H1 (cell line): ENCODE results near the gene PPM1N. TPM values are rescaled to one million over a fixed set of nuclear protein-coding genes. Genes with fewer than 3 reads are reported as not detected.

Source experiments
- CTCF ChIA-PET: fragments of 300-600 bp; sonication (Branson Sonifier 250); formaldehyde crosslinking; loops from one replicate; lab custom pipeline; 2021; ENCODE audit not compliant: partially characterized antibody; lab: Charles Lee
- POLR2A ChIA-PET: fragments of 300-600 bp; sonication (Branson Sonifier 250); formaldehyde crosslinking; loops from one replicate; lab custom pipeline; 2021; ENCODE audit warnings: inconsistent platforms; ENCODE audit not compliant: partially characterized antibody; lab: Charles Lee
- DNase-seq, 2 experiments: peaks; one replicate each; pipeline versions ENCODE4 v3.0.0 to v3.0.0-alpha.2; 2010 to 2022; ENCODE audit warnings: low spot score in 2 of 2, low read depth in 1 of 2, mixed read lengths in 1 of 2
- FAIRE-seq: peaks from 2 replicates; lab custom pipeline; 2011; peaks lifted over from hg19 to GRCh38; lab: Jason Lieb, UNC
- H2AFZ ChIP-seq: 2 replicates; pipeline ENCODE4 v1.8.1; 2012; ENCODE audit warnings: low read length, inconsistent platforms
- H2AK5ac ChIP-seq: 2 replicates; pipeline ENCODE4 v1.6.1; 2013; ENCODE audit warnings: low read depth, low read length
- H2BK120ac ChIP-seq: replicated peaks from 2 replicates; pipeline ENCODE3; 2013; ENCODE audit warnings: low read depth, low read length, inconsistent platforms
- H2BK12ac ChIP-seq: 2 replicates; pipeline ENCODE4 v1.6.1; 2013; ENCODE audit warnings: low read depth, low read length
- H2BK15ac ChIP-seq: 2 replicates; pipeline ENCODE4 v1.6.1; 2013; ENCODE audit warnings: low read length
- H2BK20ac ChIP-seq: 2 replicates; pipeline ENCODE4 v1.6.1; 2013; ENCODE audit warnings: low read length
- H2BK5ac ChIP-seq: 2 replicates; pipeline ENCODE4 v1.6.1; 2013; ENCODE audit warnings: low read depth, low read length
- H3K14ac ChIP-seq: 2 replicates; pipeline ENCODE4 v1.6.1; 2013; ENCODE audit warnings: inconsistent platforms; ENCODE audit not compliant: insufficient read length
- H3K18ac ChIP-seq: 2 replicates; pipeline ENCODE4 v1.6.1; 2013; ENCODE audit warnings: low read length; ENCODE audit errors: extremely low read depth
- H3K23ac ChIP-seq: 2 replicates; pipeline ENCODE4 v1.6.1; 2013; ENCODE audit warnings: inconsistent platforms; ENCODE audit not compliant: insufficient read length
- H3K23me2 ChIP-seq: 2 replicates; pipeline ENCODE4 v1.6.1; 2013; ENCODE audit warnings: low read depth, low read length
- H3K27ac ChIP-seq: 2 replicates; pipeline ENCODE4 v1.6.1; 2011; ENCODE audit warnings: low read depth, low read length, inconsistent platforms
- H3K27me3 ChIP-seq, 4 experiments: replicated peaks in 1 of 4; 1 replicate in 1 of 4; 2 replicates in 3 of 4; pipeline versions ENCODE4 v1.6.1 to v1.8.1; 2011 to 2013; ENCODE audit warnings: low read length in 3 of 4, mild to moderate bottlenecking in 3 of 4, inconsistent platforms in 2 of 4, mixed read lengths in 2 of 4, moderate library complexity in 1 of 4; ENCODE audit not compliant: control insufficient read depth in 3 of 4, insufficient read depth in 3 of 4; ENCODE audit errors: extremely low read depth in 1 of 4
- H3K36me3 ChIP-seq, 4 experiments: 2 replicates each; pipeline versions ENCODE4 v1.6.1 to v1.8.1; 2011 to 2013; ENCODE audit warnings: mild to moderate bottlenecking in 4 of 4, low read length in 3 of 4, moderate library complexity in 2 of 4, control low read depth in 1 of 4, inconsistent platforms in 1 of 4; ENCODE audit not compliant: insufficient read depth in 4 of 4, control insufficient read depth in 2 of 4
- H3K4ac ChIP-seq: replicated peaks from 2 replicates; pipeline ENCODE3; 2013; ENCODE audit warnings: low read length, low read depth, mixed read lengths, inconsistent platforms; ENCODE audit not compliant: insufficient read length
- H3K4me1 ChIP-seq, 4 experiments: replicated peaks in 1 of 4; 1 replicate in 1 of 4; 2 replicates in 3 of 4; pipeline versions ENCODE4 v1.6.1 to v1.8.1; 2011 to 2013; ENCODE audit warnings: low read length in 3 of 4, inconsistent platforms in 2 of 4, mixed read lengths in 1 of 4; ENCODE audit not compliant: insufficient read depth in 4 of 4, control insufficient read depth in 3 of 4
- H3K4me2 ChIP-seq, 2 experiments: 2 replicates each; pipeline versions ENCODE4 v1.6.1 to v1.8.1; 2011 to 2013; ENCODE audit warnings: low read depth in 2 of 2, low read length in 2 of 2, control low read depth in 1 of 2, inconsistent platforms in 1 of 2, mild to moderate bottlenecking in 1 of 2; ENCODE audit not compliant: insufficient read depth in 1 of 2
- H3K4me3 ChIP-seq, 4 experiments: fragments of 200-600, 300-600 bp in 1 of 4; sonication (generic), shearing (Covaris generic), sonication (Bioruptor Twin) in 1 of 4; 2 replicates each; pipeline versions ENCODE4 v1.5.1 to v1.8.1; 2011 to 2016; ENCODE audit warnings: low read length in 4 of 4, low read depth in 3 of 4, control low read depth in 2 of 4, inconsistent platforms in 2 of 4, mild to moderate bottlenecking in 2 of 4, mixed read lengths in 1 of 4, moderate library complexity in 1 of 4; ENCODE audit not compliant: insufficient read depth in 2 of 4; ENCODE audit errors: extremely low read depth in 1 of 4
- H3K56ac ChIP-seq: replicated peaks from 2 replicates; pipeline ENCODE3; 2013; ENCODE audit warnings: low read depth, mild to moderate bottlenecking, mixed read lengths, low read length, inconsistent platforms; ENCODE audit not compliant: insufficient read length
- H3K79me1 ChIP-seq: 2 replicates; pipeline ENCODE4 v1.6.1; 2013; ENCODE audit warnings: low read depth, low read length, control low read depth
- H3K79me2 ChIP-seq, 2 experiments: 2 replicates each; pipeline versions ENCODE4 v1.6.1 to v1.8.1; 2012 to 2013; ENCODE audit warnings: low read length in 2 of 2, mild to moderate bottlenecking in 2 of 2, inconsistent platforms in 1 of 2; ENCODE audit not compliant: insufficient read depth in 2 of 2, control insufficient read depth in 1 of 2
- H3K9ac ChIP-seq, 4 experiments: replicated peaks in 1 of 4; 1 replicate in 1 of 4; 2 replicates in 3 of 4; pipeline versions ENCODE4 v1.6.1 to v1.8.1; 2011 to 2013; ENCODE audit warnings: low read depth in 3 of 4, low read length in 3 of 4, control low read depth in 2 of 4, mild to moderate bottlenecking in 2 of 4, moderate library complexity in 2 of 4, inconsistent platforms in 1 of 4; ENCODE audit errors: extremely low read depth in 1 of 4
- H3K9me3 ChIP-seq, 2 experiments: 2 replicates each; pipeline versions ENCODE4 v1.6.1 to v1.8.1; 2012 to 2013; ENCODE audit warnings: mild to moderate bottlenecking in 2 of 2, moderate library complexity in 2 of 2, control low read depth in 1 of 2, inconsistent platforms in 1 of 2, low read depth in 1 of 2, low read length in 1 of 2, mixed read lengths in 1 of 2; ENCODE audit not compliant: insufficient read depth in 2 of 2
- H4K20me1 ChIP-seq, 2 experiments: replicated peaks in 1 of 2; 2 replicates each; pipeline versions ENCODE3 to v1.8.1; 2011 to 2013; ENCODE audit warnings: inconsistent platforms in 2 of 2, low read length in 2 of 2, mild to moderate bottlenecking in 1 of 2; ENCODE audit not compliant: insufficient read depth in 2 of 2, control insufficient read depth in 1 of 2
- H4K5ac ChIP-seq: 2 replicates; pipeline ENCODE4 v1.6.1; 2013; ENCODE audit warnings: low read length, low read depth, mixed read lengths, inconsistent platforms; ENCODE audit not compliant: insufficient read length
- H4K8ac ChIP-seq: 2 replicates; pipeline ENCODE4 v1.8.0; 2013; ENCODE audit warnings: mild to moderate bottlenecking, moderate library complexity, low read length, inconsistent platforms; ENCODE audit not compliant: insufficient read depth; ENCODE audit errors: extremely low read depth
- H4K91ac ChIP-seq: replicated peaks from 2 replicates; pipeline ENCODE3; 2013; ENCODE audit warnings: low read length, mixed read lengths, inconsistent platforms; ENCODE audit not compliant: insufficient read length
- EGR1 ChIP-seq: IDR thresholded peaks from 2 replicates; pipeline ENCODE4 v1.6.1; 2011; ENCODE audit warnings: low read depth, low read length, borderline replicate concordance
- EZH2 ChIP-seq: fragments of 200-600 bp; sonication (generic); IDR thresholded peaks from 2 replicates; pipeline ENCODE4 v1.7.1; 2012; ENCODE audit warnings: low read depth, mild to moderate bottlenecking, moderate library complexity, low read length, inconsistent platforms; ENCODE audit not compliant: severe bottlenecking
- FOSL1 ChIP-seq: IDR thresholded peaks from 2 replicates; pipeline ENCODE4 v1.6.1; 2011; ENCODE audit warnings: mild to moderate bottlenecking, low read depth, low read length, moderate library complexity; ENCODE audit not compliant: insufficient read depth
- KDM1A ChIP-seq: fragments of 200-600, 300-600 bp; sonication (generic); IDR thresholded peaks from 2 replicates; pipeline ENCODE4 v1.7.1; 2016; ENCODE audit warnings: mild to moderate bottlenecking, low read length, borderline replicate concordance
- POU5F1 ChIP-seq: IDR thresholded peaks from 2 replicates; pipeline ENCODE4 v1.6.1; 2011; ENCODE audit warnings: low read depth, mild to moderate bottlenecking, low read length, moderate library complexity
- RNF2 ChIP-seq: fragments of 200-900, 300-1000 bp; sonication (generic); IDR thresholded peaks from 2 replicates; pipeline ENCODE4 v1.7.1; 2016; ENCODE audit warnings: borderline replicate concordance, low read depth, mild to moderate bottlenecking, antibody characterized with exemption, low read length; ENCODE audit not compliant: poor library complexity, severe bottlenecking; ENCODE audit errors: missing control alignments
- SIRT6 ChIP-seq: IDR thresholded peaks from one replicate; pipeline ENCODE4 v1.7.1; 2012; ENCODE audit warnings: low read length, inconsistent platforms
- SP1 ChIP-seq: IDR thresholded peaks from 2 replicates; pipeline ENCODE4 v1.6.1; 2011; ENCODE audit warnings: low read depth, low read length
- SP4 ChIP-seq: IDR thresholded peaks from 2 replicates; pipeline ENCODE4 v1.6.1; 2012; ENCODE audit warnings: low read length, inconsistent platforms
- TCF12 ChIP-seq: IDR thresholded peaks from 2 replicates; pipeline ENCODE4 v1.6.1; 2011; ENCODE audit warnings: low read depth, mild to moderate bottlenecking, low read length
- WGBS, 2 experiments: shearing (Covaris generic) in 1 of 2; methylation state at CpG; one replicate each; pipeline versions ENCODE4 v1.1.6 to v1.1.7; 2013 to 2015; ENCODE audit warnings: low lambda C conversion rate in 2 of 2, mixed read lengths in 2 of 2, inconsistent platforms in 1 of 2, low coverage in 1 of 2, missing lambda C conversion rate in 1 of 2; ENCODE audit not compliant: insufficient replicate concordance in 2 of 2, insufficient coverage in 1 of 2, insufficient read length in 1 of 2; ENCODE audit errors: extremely low coverage in 1 of 2, missing lambda C conversion rate in 1 of 2; 5-methylcytosine and 5-hydroxymethylcytosine counted together
- polyA plus RNA-seq, 7 experiments: library from polyadenylated mRNA; depleted of rRNA in 3 of 7; stranded (reverse) in 5 of 7; unstranded in 2 of 7; fragments of >200 nt in 5 of 7; fragments of 200-250 nt in 2 of 7; gene quantifications; 1 replicate in 5 of 7; 2 replicates in 1 of 7; 4 replicates in 1 of 7; pipeline versions ENCODE4 v1.2.1 to v1.2.3, GENCODE V29; 2011 to 2013; ENCODE audit warnings: missing spikeins in 2 of 7, mixed read lengths in 2 of 7
- total RNA-seq: library from RNA; stranded (reverse); fragmentation: NEBNext Ultra II Directional; extraction: Animal tissue kit (Norgen Biotek cat#: 25700); gene quantifications from 2 replicates; pipeline ENCODE4 v1.2.1, GENCODE V29; 2021
- TF ChIP-seq, protein P1 (sequence below): IDR thresholded peaks from 2 replicates; pipeline ENCODE4 v1.6.1; 2011; ENCODE audit warnings: low read depth, mild to moderate bottlenecking, low read length; ENCODE audit not compliant: insufficient read depth
- TF ChIP-seq, protein P2 (sequence below): IDR thresholded peaks from 2 replicates; pipeline ENCODE4 v1.6.1; 2011; ENCODE audit warnings: low read length, improper control_type of control experiment

Gene PPM1N
- total and polyA plus RNA-seq, 2 of the 8 experiments (the other 6 are each of a cell fraction or from before 2014, with no cell fraction given) = 12.2 to 14.4 TPM

DNA sequence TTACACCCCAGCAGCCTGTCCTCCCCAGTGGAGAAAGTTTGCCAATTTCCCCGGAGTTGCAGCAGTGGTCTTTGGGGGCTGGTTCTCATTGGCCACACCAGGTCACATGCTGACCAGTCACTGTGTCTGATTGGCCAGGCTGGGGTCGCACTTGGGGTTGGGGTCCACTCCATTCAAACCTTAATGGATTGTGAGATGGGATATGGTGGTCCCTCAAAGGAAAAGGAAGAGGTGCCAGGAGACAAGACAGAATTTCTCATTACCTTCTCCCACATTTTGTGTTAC is 3.4 kb downstream of the PPM1N start:
- H4K8ac ChIP-seq = no peak overlapping the region
- H2BK12ac ChIP-seq = no peak overlapping the region; the same call in 1 of the 2 replicates
- H2AFZ ChIP-seq = no peak overlapping the region
- no peak overlapping the region for H2BK20ac ChIP-seq
- H3K9ac ChIP-seq = no peak overlapping the region; a peak in 1 of 7 replicates
- ChIA-PET CTCF (interaction anchor here (0.8 to 1.4 kb wide), 7 partner anchors 9 to 69 kb away, joined by 3 to 8 read pairs (median 4); no protein-coding TSS in a partner anchor), POLR2A (interaction anchor here (0.8 to 1.4 kb wide), 3 partner anchors 19 to 62 kb away, joined by 3 to 4 read pairs (median 4); no protein-coding TSS in a partner anchor)
- DNase-seq (no peak), FAIRE-seq (no peak)
- H3K14ac ChIP-seq = no peak overlapping the region
- H3K27me3 ChIP-seq = peaks cover 0 to 7% (median 3%) of the 10 kb centered on the region in 4 experiments; a peak in 3 of 7 replicates
- H3K23me2 ChIP-seq = peaks cover 19% of the 10 kb centered on the region; the same call in 1 of the 2 replicates
- no peak overlapping the region; the same call in 1 of the 2 replicates for H3K18ac ChIP-seq
- H3K4me1 ChIP-seq = peaks cover 13 to 21% (median 17%) of the 10 kb centered on the region in 4 experiments
- H3K27ac ChIP-seq = no peak overlapping the region
- no peaks in the 10 kb centered on the region for H3K9me3 ChIP-seq
- H4K20me1 ChIP-seq = peaks cover 0 to 2% of the 10 kb centered on the region in 2 experiments
- H3K23ac ChIP-seq = no peak overlapping the region
- H2AK5ac ChIP-seq = peak overlapping the region; percentile 5; the same call in 1 of the 2 replicates
- no peak overlapping the region for H3K4ac ChIP-seq
- no peak overlapping the region for H3K56ac ChIP-seq
- WGBS, 2 experiments = 63% methylated on average over 2 of the region's 2 CpGs; no CpG with 5 or more reads in 1 of the 2 experiments
- no peaks in the 10 kb centered on the region for H3K36me3 ChIP-seq
- no peak overlapping the region for H4K5ac ChIP-seq
- H3K4me3 ChIP-seq = 0 out of 8 replicates have a peak overlapping the region, but pooled peaks of 1 of the 4 experiments have one; percentile 5
- H3K79me1 ChIP-seq = no peaks in the 10 kb centered on the region
- H2BK5ac ChIP-seq = 0 out of 2 replicates have a peak overlapping the region, but pooled peaks have one; percentile 39
- 0 out of 2 replicates have a peak overlapping the region, but pooled peaks have one; percentile 81 for H2BK15ac ChIP-seq
- peak overlapping the region; percentile 36 to 59; a peak in 3 of 4 replicates for H3K4me2 ChIP-seq
- no peak overlapping the region for H2BK120ac ChIP-seq
- H4K91ac ChIP-seq = no peak overlapping the region
- no peaks in the 10 kb centered on the region for H3K79me2 ChIP-seq
- TF ChIP-seq SP1 = no peak
- no peak for TF ChIP-seq KDM1A
- no peak for TF ChIP-seq POU5F1
- TF ChIP-seq SIRT6 = no peak
- no peak for TF ChIP-seq FOSL1
- no peak for TF ChIP-seq EGR1
- TF ChIP-seq, protein P1, sequence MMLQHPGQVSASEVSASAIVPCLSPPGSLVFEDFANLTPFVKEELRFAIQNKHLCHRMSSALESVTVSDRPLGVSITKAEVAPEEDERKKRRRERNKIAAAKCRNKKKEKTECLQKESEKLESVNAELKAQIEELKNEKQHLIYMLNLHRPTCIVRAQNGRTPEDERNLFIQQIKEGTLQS = 0 out of 2 replicates have a peak, but pooled peaks have one; percentile 41
- no peak for TF ChIP-seq RNF2
- TF ChIP-seq TCF12 = no peak
- no peak for TF ChIP-seq EZH2
- no peak for TF ChIP-seq SP4
- TF ChIP-seq, protein P2, sequence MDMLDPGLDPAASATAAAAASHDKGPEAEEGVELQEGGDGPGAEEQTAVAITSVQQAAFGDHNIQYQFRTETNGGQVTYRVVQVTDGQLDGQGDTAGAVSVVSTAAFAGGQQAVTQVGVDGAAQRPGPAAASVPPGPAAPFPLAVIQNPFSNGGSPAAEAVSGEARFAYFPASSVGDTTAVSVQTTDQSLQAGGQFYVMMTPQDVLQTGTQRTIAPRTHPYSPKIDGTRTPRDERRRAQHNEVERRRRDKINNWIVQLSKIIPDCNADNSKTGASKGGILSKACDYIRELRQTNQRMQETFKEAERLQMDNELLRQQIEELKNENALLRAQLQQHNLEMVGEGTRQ = peak; percentile 84
